ENCODE measurements around the gene DIP2C.

Gene DIP2C

GRCh38 chr10:609868-610545 lies 79.5 kb downstream of the DIP2C start:
- Histone ChIP-seq H2BK5ac (ENCODE audit: low read depth, low read length, poor library complexity) (no peak overlapping the region), H3K4me2 (ENCODE audit: low read length) (no peak overlapping the region), H3K27me3 (ENCODE audit: insufficient read depth, low read length) (no peaks in the 10 kb centered on the region), H2AFZ (ENCODE audit: insufficient read depth, low read length, poor library complexity) (no peak overlapping the region), H2AK5ac (ENCODE audit: low read length) (no peak overlapping the region), H3K4me1 (ENCODE audit: control insufficient read depth in 1 of 2, insufficient read depth in 2 of 2, low read length in 2 of 2) (peaks cover 33 to 43% of the 10 kb centered on the region in 2 experiments), H2BK120ac (ENCODE audit: insufficient read depth, low read length, poor library complexity) (no peak overlapping the region), H3K23ac (ENCODE audit: low read length) (no peak overlapping the region), H4K12ac (ENCODE audit: low read depth, low read length) (no peak overlapping the region), H3K18ac (ENCODE audit: low read length) (no peak overlapping the region), H3K79me1 (ENCODE audit: low read length) (peaks cover 6% of the 10 kb centered on the region), H3K14ac (ENCODE audit: low read length) (no peak overlapping the region), H3K9me3 (ENCODE audit: insufficient read depth, low read depth, low read length) (no peaks in the 10 kb centered on the region), H3K79me2 (ENCODE audit: control insufficient read depth, insufficient read depth, low read length, poor library complexity) (peaks cover 4% of the 10 kb centered on the region), H2BK12ac (ENCODE audit: low read length) (no peak overlapping the region), H3K4ac (ENCODE audit: low read depth, low read length) (no peak overlapping the region), H4K91ac (ENCODE audit: low read depth, low read length) (no peak overlapping the region), H3K4me3 (ENCODE audit: low read depth, low read length) (no peak overlapping the region), H3K36me3 (ENCODE audit: control insufficient read depth in 1 of 2, insufficient read depth in 2 of 2, low read length in 2 of 2) (no peaks in the 10 kb centered on the region), H4K8ac (ENCODE audit: low read depth, low read length) (no peak overlapping the region), H3K27ac (ENCODE audit: low read depth, low read length) (peak overlapping the region; percentile 24), H3K9ac (ENCODE audit: low read length) (no peak overlapping the region)
- no CpG with 5 or more reads among the region's 11 CpGs for WGBS (ENCODE audit: extremely low coverage, insufficient coverage, insufficient read length)
- peak in 1 of 2 donors; percentile 50 for DNase-seq

- no peak overlapping the region for H2AK5ac ChIP-seq (ENCODE audit: low read length)
- no peak overlapping the region for H3K4ac ChIP-seq (ENCODE audit: low read depth, low read length)
- H3K36me3 ChIP-seq (ENCODE audit: control insufficient read depth in 1 of 2, insufficient read depth in 2 of 2, low read length in 2 of 2), result no peaks in the 10 kb centered on the region
- peaks cover 30 to 36% of the 10 kb centered on the region in 2 experiments for H3K4me1 ChIP-seq (ENCODE audit: control insufficient read depth in 1 of 2, insufficient read depth in 2 of 2, low read length in 2 of 2)
- H2BK5ac ChIP-seq (ENCODE audit: low read depth, low read length, poor library complexity), result no peak overlapping the region
- H4K8ac ChIP-seq (ENCODE audit: low read depth, low read length), result no peak overlapping the region
- no peak overlapping the region for H3K14ac ChIP-seq (ENCODE audit: low read length)
- H3K23ac ChIP-seq (ENCODE audit: low read length), result no peak overlapping the region
- H3K4me3 ChIP-seq (ENCODE audit: low read depth, low read length), result no peak overlapping the region
- no peak overlapping the region for H2BK120ac ChIP-seq (ENCODE audit: insufficient read depth, low read length, poor library complexity)
- no peaks in the 10 kb centered on the region for H3K9me3 ChIP-seq (ENCODE audit: insufficient read depth, low read depth, low read length)
- H2BK12ac ChIP-seq (ENCODE audit: low read length), result no peak overlapping the region
- H4K12ac ChIP-seq (ENCODE audit: low read depth, low read length), result no peak overlapping the region
- no peaks in the 10 kb centered on the region for H3K27me3 ChIP-seq (ENCODE audit: insufficient read depth, low read length)
- no peak overlapping the region for H2AFZ ChIP-seq (ENCODE audit: insufficient read depth, low read length, poor library complexity)
- H3K79me1 ChIP-seq (ENCODE audit: low read length), result peaks cover 6% of the 10 kb centered on the region
- no peak overlapping the region for H3K18ac ChIP-seq (ENCODE audit: low read length)
- no peak overlapping the region for H3K4me2 ChIP-seq (ENCODE audit: low read length)
- H3K79me2 ChIP-seq (ENCODE audit: control insufficient read depth, insufficient read depth, low read length, poor library complexity), result peaks cover 4% of the 10 kb centered on the region
- no peak overlapping the region for H3K27ac ChIP-seq (ENCODE audit: low read depth, low read length)
- H4K91ac ChIP-seq (ENCODE audit: low read depth, low read length), result no peak overlapping the region
- H3K9ac ChIP-seq (ENCODE audit: low read length), result no peak overlapping the region
- no peak for DNase-seq
Observed at GRCh38 chr10:609262-609658, 80.2 kb downstream of the DIP2C start.

GRCh38 chr10:608331-609261 lies 80.9 kb downstream of the DIP2C start:
- Histone ChIP-seq H3K4me1 (ENCODE audit: control insufficient read depth in 1 of 2, insufficient read depth in 2 of 2, low read length in 2 of 2) (peaks cover 25 to 31% of the 10 kb centered on the region in 2 experiments), H3K23ac (ENCODE audit: low read length) (no peak overlapping the region), H3K9ac (ENCODE audit: low read length) (no peak overlapping the region), H3K18ac (ENCODE audit: low read length) (no peak overlapping the region), H2AK5ac (ENCODE audit: low read length) (no peak overlapping the region), H3K36me3 (ENCODE audit: control insufficient read depth in 1 of 2, insufficient read depth in 2 of 2, low read length in 2 of 2) (no peaks in the 10 kb centered on the region), H4K12ac (ENCODE audit: low read depth, low read length) (no peak overlapping the region), H3K4me2 (ENCODE audit: low read length) (no peak overlapping the region), H3K79me2 (ENCODE audit: control insufficient read depth, insufficient read depth, low read length, poor library complexity) (peaks cover 2% of the 10 kb centered on the region), H4K8ac (ENCODE audit: low read depth, low read length) (no peak overlapping the region), H3K4ac (ENCODE audit: low read depth, low read length) (no peak overlapping the region), H3K79me1 (ENCODE audit: low read length) (peaks cover 4% of the 10 kb centered on the region), H2BK5ac (ENCODE audit: low read depth, low read length, poor library complexity) (no peak overlapping the region), H3K4me3 (ENCODE audit: low read depth, low read length) (no peak overlapping the region), H3K9me3 (ENCODE audit: insufficient read depth, low read depth, low read length) (no peaks in the 10 kb centered on the region), H2AFZ (ENCODE audit: insufficient read depth, low read length, poor library complexity) (no peak overlapping the region), H3K27ac (ENCODE audit: low read depth, low read length) (no peak overlapping the region), H3K27me3 (ENCODE audit: insufficient read depth, low read length) (no peaks in the 10 kb centered on the region), H2BK12ac (ENCODE audit: low read length) (no peak overlapping the region), H2BK120ac (ENCODE audit: insufficient read depth, low read length, poor library complexity) (no peak overlapping the region), H3K14ac (ENCODE audit: low read length) (no peak overlapping the region), H4K91ac (ENCODE audit: low read depth, low read length) (no peak overlapping the region)
- WGBS (ENCODE audit: extremely low coverage, insufficient coverage, insufficient read length), result no CpG with 5 or more reads among the region's 5 CpGs
- DNase-seq, result no peak

GRCh38 chr10:607545-608185 lies 81.8 kb downstream of the DIP2C start:
- Histone ChIP-seq H2BK12ac (ENCODE audit: low read length) (no peak overlapping the region), H2BK120ac (ENCODE audit: insufficient read depth, low read length, poor library complexity) (no peak overlapping the region), H3K9ac (ENCODE audit: low read length) (no peak overlapping the region), H4K8ac (ENCODE audit: low read depth, low read length) (no peak overlapping the region), H3K79me2 (ENCODE audit: control insufficient read depth, insufficient read depth, low read length, poor library complexity) (peaks cover 2% of the 10 kb centered on the region), H3K4me1 (ENCODE audit: control insufficient read depth in 1 of 2, insufficient read depth in 2 of 2, low read length in 2 of 2) (peaks cover 19 to 23% of the 10 kb centered on the region in 2 experiments), H4K91ac (ENCODE audit: low read depth, low read length) (no peak overlapping the region), H3K4ac (ENCODE audit: low read depth, low read length) (no peak overlapping the region), H3K4me3 (ENCODE audit: low read depth, low read length) (no peak overlapping the region), H3K36me3 (ENCODE audit: control insufficient read depth in 1 of 2, insufficient read depth in 2 of 2, low read length in 2 of 2) (no peaks in the 10 kb centered on the region), H3K27me3 (ENCODE audit: insufficient read depth, low read length) (no peaks in the 10 kb centered on the region), H3K14ac (ENCODE audit: low read length) (no peak overlapping the region), H3K4me2 (ENCODE audit: low read length) (no peak overlapping the region), H3K27ac (ENCODE audit: low read depth, low read length) (no peak overlapping the region), H4K12ac (ENCODE audit: low read depth, low read length) (no peak overlapping the region), H2AK5ac (ENCODE audit: low read length) (no peak overlapping the region), H3K23ac (ENCODE audit: low read length) (no peak overlapping the region), H2BK5ac (ENCODE audit: low read depth, low read length, poor library complexity) (no peak overlapping the region), H2AFZ (ENCODE audit: insufficient read depth, low read length, poor library complexity) (no peak overlapping the region), H3K9me3 (ENCODE audit: insufficient read depth, low read depth, low read length) (no peaks in the 10 kb centered on the region), H3K79me1 (ENCODE audit: low read length) (no peaks in the 10 kb centered on the region), H3K18ac (ENCODE audit: low read length) (no peak overlapping the region)
- DNase-seq, result no peak
- no CpG with 5 or more reads among the region's 14 CpGs for WGBS (ENCODE audit: extremely low coverage, insufficient coverage, insufficient read length)

Measured in trophoblast cell (in vitro differentiated cells and primary cell).